Type B pancreatic cell (in vitro differentiated cells): ENCODE results near the gene ENG. TPM values are rescaled to one million over a fixed set of nuclear protein-coding genes. Genes with fewer than 3 reads are reported as not detected.

Source experiments
- DNase-seq: peaks from one replicate; pipeline ENCODE4 v3.0.0; 2021; ENCODE audit warnings: mixed read lengths; ENCODE audit not compliant: unreplicated experiment; ENCODE audit errors: extremely low spot score
- H3K27ac Mint-ChIP-seq: 2 replicates; pipeline ENCODE4 v1.8.0; 2021; ENCODE audit warnings: mild to moderate bottlenecking, mixed read lengths
- H3K27me3 Mint-ChIP-seq: 2 replicates; pipeline ENCODE4 v1.8.0; 2021; ENCODE audit warnings: mixed read lengths
- H3K36me3 Mint-ChIP-seq: 2 replicates; pipeline ENCODE4 v1.8.0; 2021; ENCODE audit warnings: mixed read lengths
- H3K4me1 Mint-ChIP-seq: one replicate; pipeline ENCODE4 v1.8.0; 2021; ENCODE audit warnings: mixed read lengths; ENCODE audit not compliant: unreplicated experiment
- H3K4me3 Mint-ChIP-seq: 2 replicates; pipeline ENCODE4 v1.8.0; 2021; ENCODE audit warnings: mild to moderate bottlenecking, mixed read lengths
- H3K9me3 Mint-ChIP-seq: 2 replicates; pipeline ENCODE4 v1.8.0; 2021; ENCODE audit warnings: mixed read lengths
- CTCF ChIP-seq: fragments of 200-600 bp; sonication (generic); conservative IDR thresholded peaks from 2 replicates; pipeline ENCODE4 v1.5.0; 2021; ENCODE audit warnings: antibody characterized with exemption, mild to moderate bottlenecking
- total RNA-seq: library from RNA; stranded (reverse); gene quantifications from 2 replicates; pipeline ENCODE4 v1.2.1, GENCODE V29; 2021; ENCODE audit warnings: low replicate concordance

ENG gene
- total RNA-seq, 1 donor from 2014 or later = 1.6 TPM

DNA sequence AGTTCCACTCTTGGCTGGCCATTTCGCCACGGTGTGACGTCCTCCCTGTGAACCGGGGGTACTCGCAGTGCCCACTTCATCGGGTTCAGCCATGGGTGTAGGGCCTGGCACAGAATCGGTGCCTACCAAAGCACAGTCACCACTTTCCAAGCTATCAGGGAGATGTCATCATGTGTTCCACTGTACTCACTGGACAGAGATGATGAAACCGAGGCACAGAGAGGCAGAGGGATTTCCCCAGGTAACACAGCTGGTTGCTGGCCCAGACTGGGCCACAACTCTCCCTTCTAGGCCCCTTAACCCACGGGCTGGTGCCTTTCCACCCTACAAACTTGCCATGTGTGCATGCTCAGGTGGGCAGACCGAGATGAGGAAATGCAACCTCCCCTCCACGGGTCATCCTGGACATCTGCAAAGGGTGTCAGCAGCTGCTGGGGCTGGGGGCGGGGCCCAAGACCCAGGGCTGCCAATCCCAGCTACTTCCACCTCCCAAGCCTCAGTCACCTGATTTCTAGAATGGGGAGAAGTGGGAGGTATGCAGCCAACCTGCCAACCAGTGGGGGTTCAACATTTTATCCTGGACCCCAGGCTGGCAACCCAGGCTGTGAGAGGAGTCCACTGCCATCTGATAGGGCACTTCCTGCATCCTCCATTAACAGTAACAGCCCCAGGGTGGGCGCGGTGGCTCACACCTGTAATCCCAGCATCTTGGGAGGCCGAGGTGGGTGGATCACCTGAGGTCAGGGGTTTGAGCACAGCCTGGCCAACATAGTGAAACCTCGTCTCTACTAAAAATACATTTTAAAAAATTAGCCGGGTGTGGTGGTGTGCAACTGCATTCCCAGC, 75.1 kb downstream of the ENG start:
- no peaks in the 10 kb centered on the region for H3K9me3 Mint-ChIP-seq
- no peak for DNase-seq

DNA sequence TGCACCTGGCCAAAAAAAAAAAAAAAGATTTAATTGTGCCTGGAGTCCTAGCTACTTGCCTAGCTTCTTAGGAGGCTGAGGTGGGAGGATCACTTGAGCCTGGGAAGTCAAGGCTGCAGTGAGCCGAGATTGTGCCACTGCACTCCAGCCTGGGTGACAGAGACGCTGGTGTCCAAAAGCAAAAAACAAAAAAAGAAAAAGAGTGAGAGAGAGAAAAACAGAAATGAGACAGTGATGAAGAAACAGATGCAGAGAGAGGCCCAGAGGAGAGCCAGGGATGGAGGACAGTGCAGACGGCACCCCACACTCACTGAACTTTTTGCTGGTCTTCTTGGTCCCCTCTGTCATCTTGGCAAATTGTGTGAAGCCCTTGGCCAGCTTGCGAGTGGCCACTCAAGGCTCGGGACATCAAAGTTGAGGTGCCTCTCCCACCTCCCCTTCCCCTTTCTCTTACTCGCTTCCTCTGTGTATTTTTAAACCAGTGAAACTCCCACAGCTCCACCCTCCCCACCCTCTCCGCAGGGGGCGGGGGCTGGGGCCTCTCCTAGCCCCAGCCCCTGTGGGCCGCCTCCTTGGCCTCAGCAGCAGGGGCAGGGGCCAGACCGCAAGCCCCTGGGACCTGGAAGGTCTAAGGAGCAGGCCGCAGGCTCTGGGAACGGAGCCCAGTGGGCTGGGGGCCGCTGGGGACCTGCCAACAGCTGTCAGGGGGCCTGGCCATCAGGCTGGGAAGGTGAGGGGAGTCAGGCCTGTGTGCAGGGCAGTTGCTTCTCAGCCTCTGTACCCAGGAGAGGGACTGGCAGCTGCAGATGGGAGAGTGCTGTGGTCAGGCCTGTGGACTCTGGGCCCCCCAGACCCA, 76.0 kb downstream of the ENG start, which contains the start of gene SH2D3C:
Gene SH2D3C (minus strand): TSS at position 387 of the 856 bp plus-strand sequence. CDS start 39 bp downstream, at position 348.
- H3K27ac Mint-ChIP-seq = no peak within 1 kb of the TSS
- no peaks in the 10 kb centered on the region for H3K36me3 Mint-ChIP-seq
- H3K27me3 Mint-ChIP-seq = no peaks in the 10 kb centered on the region
- no peak within 1 kb of the TSS for H3K4me3 Mint-ChIP-seq
- H3K9me3 Mint-ChIP-seq = no peaks in the 10 kb centered on the region
- H3K4me1 Mint-ChIP-seq = peaks cover 6% of the 10 kb centered on the region
- no peak for DNase-seq
- TF ChIP-seq CTCF = no peak

More for the DNA sequence above, 75.1 kb downstream of the ENG start:
- Mint-ChIP-seq H3K36me3 (no peaks in the 10 kb centered on the region), H3K4me3 (no peak overlapping the region), H3K4me1 (peaks cover 3% of the 10 kb centered on the region), H3K27ac (no peak overlapping the region), H3K27me3 (no peaks in the 10 kb centered on the region)
- no peak for TF ChIP-seq CTCF

- H3K4me3 Mint-ChIP-seq = no peak overlapping the region
- no peak for DNase-seq
- H3K9me3 Mint-ChIP-seq = no peaks in the 10 kb centered on the region
- no peak for TF ChIP-seq CTCF
- peaks cover 4% of the 10 kb centered on the region for H3K27me3 Mint-ChIP-seq
- no peak overlapping the region for H3K27ac Mint-ChIP-seq
- peaks cover 6% of the 10 kb centered on the region for H3K4me1 Mint-ChIP-seq
- H3K36me3 Mint-ChIP-seq = no peaks in the 10 kb centered on the region
Observed at GRCh38 chr9:127777368-127777980, 77.0 kb downstream of the ENG start.

GRCh38 chr9:127776924-127777289, 77.6 kb downstream of the ENG start:
- H3K27me3 Mint-ChIP-seq = peaks cover 4% of the 10 kb centered on the region
- H3K4me1 Mint-ChIP-seq = peaks cover 6% of the 10 kb centered on the region
- H3K9me3 Mint-ChIP-seq = no peaks in the 10 kb centered on the region
- H3K4me3 Mint-ChIP-seq = no peak overlapping the region
- DNase-seq = no peak
- no peaks in the 10 kb centered on the region for H3K36me3 Mint-ChIP-seq
- TF ChIP-seq CTCF = no peak
- H3K27ac Mint-ChIP-seq = no peak overlapping the region

- Mint-ChIP-seq H3K27ac (no peak overlapping the region), H3K9me3 (no peaks in the 10 kb centered on the region), H3K4me1 (peaks cover 7% of the 10 kb centered on the region), H3K4me3 (no peak overlapping the region), H3K27me3 (peaks cover 4% of the 10 kb centered on the region), H3K36me3 (no peaks in the 10 kb centered on the region)
- DNase-seq = no peak
- TF ChIP-seq CTCF = no peak
Observed at GRCh38 chr9:127776195-127776923, 78.1 kb downstream of the ENG start.
